PC-9 (cell line): Measurements from ENCODE around the gene ZNF423. TPM values are rescaled to one million over a fixed set of nuclear protein-coding genes. Genes with fewer than 3 reads are reported as not detected.

Source experiments
- BruUV-seq: library from RNA; stranded (reverse); fragments of 400-500 nt; replicated peaks from 2 replicates; lab custom pipeline; 2021; lab: Mats Ljungman, UMichigan
- CTCF ChIA-PET: fragments of 300-600 bp; sonication (Branson Sonifier 250); formaldehyde crosslinking; loops from one replicate; lab custom pipeline; 2022; ENCODE audit warnings: antibody characterized with exemption; lab: Charles Lee
- POLR2A ChIA-PET: fragments of 300-600 bp; sonication (Branson Sonifier 250); formaldehyde crosslinking; loops from one replicate; lab custom pipeline; 2022; ENCODE audit warnings: antibody characterized with exemption; ENCODE audit not compliant: unreplicated experiment; lab: Charles Lee
- DNase-seq, 2 experiments: peaks; one replicate each; pipeline versions ENCODE4 v3.0.0 to v3.0.0-alpha.2; 2015 to 2022; ENCODE audit warnings: mixed read lengths in 1 of 2
- H2AFZ ChIP-seq: fragments of 200-600 bp; sonication (generic); 2 replicates; pipeline ENCODE4 v1.8.1; 2017; ENCODE audit warnings: antibody characterized with exemption
- H3F3A ChIP-seq: fragments of 200-600 bp; sonication (generic); 2 replicates; pipeline ENCODE4 v1.8.1; 2017; ENCODE audit warnings: antibody characterized with exemption, mild to moderate bottlenecking, low read depth; ENCODE audit not compliant: insufficient read depth
- H3K27ac ChIP-seq: fragments of 200-600 bp; sonication (generic); 2 replicates; pipeline ENCODE4 v1.6.1; 2016; ENCODE audit warnings: mixed run types
- H3K27me3 ChIP-seq: fragments of 200-600 bp; sonication (generic); 2 replicates; pipeline ENCODE4 v1.6.1; 2016; ENCODE audit warnings: low read depth, mixed run types; ENCODE audit not compliant: insufficient read depth
- H3K36me3 ChIP-seq: fragments of 200-600 bp; sonication (generic); 2 replicates; pipeline ENCODE4 v1.6.1; 2016; ENCODE audit warnings: low read depth, mixed run types
- H3K4me1 ChIP-seq: fragments of 200-600 bp; sonication (generic); replicated peaks from 2 replicates; pipeline ENCODE4 v1.6.1; 2016; ENCODE audit warnings: mixed run types; ENCODE audit not compliant: insufficient read depth
- H3K4me2 ChIP-seq: fragments of 200-600 bp; sonication (generic); 2 replicates; pipeline ENCODE4 v1.6.1; 2017; ENCODE audit warnings: mixed run types
- H3K4me3 ChIP-seq: fragments of 200-600 bp; sonication (generic); 2 replicates; pipeline ENCODE4 v1.6.1; 2016; ENCODE audit warnings: mixed run types
- H3K79me2 ChIP-seq: fragments of 200-600 bp; sonication (generic); 2 replicates; pipeline ENCODE4 v1.6.1; 2017; ENCODE audit warnings: low read depth, mixed run types
- H3K9me2 ChIP-seq: fragments of 200-600 bp; sonication (generic); 2 replicates; pipeline ENCODE4 v1.8.1; 2017; ENCODE audit warnings: mild to moderate bottlenecking; ENCODE audit not compliant: insufficient read depth
- H3K9me3 ChIP-seq: fragments of 200-600 bp; sonication (generic); 2 replicates; pipeline ENCODE4 v1.8.1; 2016; ENCODE audit warnings: low read depth; ENCODE audit not compliant: insufficient read depth
- H4K20me1 ChIP-seq: fragments of 200-600 bp; sonication (generic); 2 replicates; pipeline ENCODE4 v1.8.1; 2017; ENCODE audit not compliant: insufficient read depth
- EZH2 ChIP-seq: fragments of 200-600 bp; sonication (generic); IDR thresholded peaks from 2 replicates; pipeline ENCODE4 v1.8.0; 2017; ENCODE audit warnings: antibody characterized with exemption, low read depth
- intact Hi-C: fragments of 100-400 bp; cut with micrococcal nuclease; formaldehyde crosslinking; loops from one replicate; pipeline ENCODE4 v1.10.0; 2022; ENCODE audit not compliant: unreplicated experiment
- total RNA-seq: library from RNA; stranded (reverse); gene quantifications from 2 replicates; pipeline ENCODE4 v1.2.3, GENCODE V29; 2021
- TF ChIP-seq, protein P1 (sequence below): fragments of 200-600 bp; sonication (generic); conservative IDR thresholded peaks from 2 replicates; pipeline ENCODE4 v1.6.1; 2017; ENCODE audit warnings: mixed run types, antibody characterized with exemption, mild to moderate bottlenecking, moderate library complexity

The ZNF423 gene
- total RNA-seq, 1 experiment from 2014 or later, result not detected

DNA sequence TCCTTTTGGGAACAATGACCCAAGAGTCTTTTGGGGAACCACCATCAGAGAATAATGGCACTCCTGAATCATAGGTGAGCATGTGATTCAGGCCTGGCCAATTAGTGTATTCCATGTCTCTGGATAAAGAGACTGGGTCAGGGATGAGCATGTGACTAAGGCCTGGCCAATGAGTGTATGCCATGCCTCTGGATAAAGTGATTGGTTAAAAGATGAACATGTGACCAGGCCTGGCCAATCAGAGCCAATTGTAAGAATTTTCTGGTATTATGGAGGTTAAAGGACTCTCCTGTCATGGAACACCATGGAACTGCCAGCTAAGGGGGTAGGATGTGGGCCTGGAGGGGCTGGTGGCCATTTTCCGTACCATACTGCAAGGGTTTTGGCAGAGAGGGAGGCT lies 288.0 kb downstream of the ZNF423 start:
- Histone ChIP-seq H3K4me1 (no peaks in the 10 kb centered on the region), H3K27me3 (peaks cover 32% of the 10 kb centered on the region; the same call in 1 of the 2 replicates), H3K9me2 (no peaks in the 10 kb centered on the region), H3K27ac (no peak overlapping the region), H3K79me2 (no peaks in the 10 kb centered on the region), H3K4me2 (no peak overlapping the region), H3K9me3 (no peaks in the 10 kb centered on the region), H2AFZ (no peak overlapping the region), H3K4me3 (no peak overlapping the region), H3F3A (no peaks in the 10 kb centered on the region), H3K36me3 (no peaks in the 10 kb centered on the region), H4K20me1 (no peaks in the 10 kb centered on the region)
- ChIA-PET POLR2A (no interaction called here), CTCF (no interaction called here)
- no TSS peak for BruUV-seq
- DNase-seq, result no peak
- intact Hi-C loops, result no loop called here
- TF ChIP-seq EZH2, result no peak
- TF ChIP-seq, protein P1, sequence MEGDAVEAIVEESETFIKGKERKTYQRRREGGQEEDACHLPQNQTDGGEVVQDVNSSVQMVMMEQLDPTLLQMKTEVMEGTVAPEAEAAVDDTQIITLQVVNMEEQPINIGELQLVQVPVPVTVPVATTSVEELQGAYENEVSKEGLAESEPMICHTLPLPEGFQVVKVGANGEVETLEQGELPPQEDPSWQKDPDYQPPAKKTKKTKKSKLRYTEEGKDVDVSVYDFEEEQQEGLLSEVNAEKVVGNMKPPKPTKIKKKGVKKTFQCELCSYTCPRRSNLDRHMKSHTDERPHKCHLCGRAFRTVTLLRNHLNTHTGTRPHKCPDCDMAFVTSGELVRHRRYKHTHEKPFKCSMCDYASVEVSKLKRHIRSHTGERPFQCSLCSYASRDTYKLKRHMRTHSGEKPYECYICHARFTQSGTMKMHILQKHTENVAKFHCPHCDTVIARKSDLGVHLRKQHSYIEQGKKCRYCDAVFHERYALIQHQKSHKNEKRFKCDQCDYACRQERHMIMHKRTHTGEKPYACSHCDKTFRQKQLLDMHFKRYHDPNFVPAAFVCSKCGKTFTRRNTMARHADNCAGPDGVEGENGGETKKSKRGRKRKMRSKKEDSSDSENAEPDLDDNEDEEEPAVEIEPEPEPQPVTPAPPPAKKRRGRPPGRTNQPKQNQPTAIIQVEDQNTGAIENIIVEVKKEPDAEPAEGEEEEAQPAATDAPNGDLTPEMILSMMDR, result no peak

DNA sequence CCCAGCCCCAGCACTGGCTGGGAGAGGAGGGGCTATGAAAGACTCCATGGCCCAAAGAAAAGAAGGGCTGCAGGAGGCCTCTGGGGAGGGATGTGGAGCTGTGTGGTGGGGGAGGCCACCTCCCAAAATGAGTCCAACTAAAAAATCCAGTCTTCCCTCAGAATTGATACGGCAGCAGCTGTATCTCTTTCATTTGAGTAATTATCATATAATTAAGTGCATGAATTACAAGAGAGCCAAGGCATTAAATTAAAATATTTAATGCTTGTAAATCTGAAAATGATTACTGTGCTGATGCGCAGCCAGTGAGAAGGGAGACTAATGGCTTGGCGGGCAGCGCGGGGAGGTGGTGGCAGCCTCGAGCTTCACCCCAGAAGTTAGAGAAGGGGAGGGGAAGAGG lies 289.5 kb downstream of the ZNF423 start:
- CTCF ChIA-PET, result no interaction called here
- Histone ChIP-seq H3K4me2 (no peak overlapping the region), H3K4me1 (no peaks in the 10 kb centered on the region), H3K9me2 (no peaks in the 10 kb centered on the region), H4K20me1 (no peaks in the 10 kb centered on the region), H3K27ac (no peak overlapping the region), H3K4me3 (no peak overlapping the region), H3K9me3 (no peaks in the 10 kb centered on the region), H3K27me3 (peaks cover 37% of the 10 kb centered on the region), H2AFZ (no peak overlapping the region), H3K79me2 (no peaks in the 10 kb centered on the region), H3K36me3 (no peaks in the 10 kb centered on the region), H3F3A (no peaks in the 10 kb centered on the region)
- no peak for DNase-seq
- intact Hi-C loops, result no loop called here
- POLR2A ChIA-PET, result no interaction called here
- TF ChIP-seq, protein P1, result no peak
- TF ChIP-seq EZH2, result no peak
- no TSS peak for BruUV-seq

DNA sequence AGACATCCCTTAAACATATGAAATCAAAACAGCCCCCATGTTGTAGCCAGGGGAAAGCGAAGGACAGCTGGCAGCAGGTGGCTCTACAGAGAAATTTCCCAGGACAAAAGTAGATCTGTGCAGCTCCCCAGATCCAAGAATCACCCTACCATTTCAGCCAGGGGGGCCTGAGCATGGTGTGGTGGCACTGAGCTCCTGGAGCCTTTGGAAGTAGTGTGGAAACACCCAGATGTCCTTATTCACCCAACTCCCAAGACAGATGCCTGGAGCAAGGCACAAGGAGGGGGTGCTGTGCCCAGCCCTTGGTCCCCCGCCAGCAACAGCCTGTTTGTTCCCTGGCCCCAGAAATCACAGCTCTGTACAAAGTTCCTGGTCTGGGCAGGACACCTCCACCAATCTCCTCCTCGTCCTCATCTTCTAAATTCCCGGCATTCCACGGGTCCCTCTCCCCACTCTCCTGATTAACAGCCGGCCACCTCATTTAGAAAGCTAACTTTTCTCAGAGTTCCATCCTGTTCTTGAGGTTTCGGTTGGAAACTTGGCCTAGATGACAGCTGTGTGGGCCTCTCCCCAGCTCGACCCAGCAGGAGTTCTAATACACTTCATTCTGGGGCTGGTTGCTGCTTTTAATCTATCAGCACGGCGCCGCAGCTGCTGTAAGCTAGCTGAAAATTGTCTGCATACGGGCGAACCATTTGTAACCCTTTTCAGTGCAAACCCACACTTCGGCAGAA lies 291.2 kb downstream of the ZNF423 start:
- CTCF ChIA-PET, result no interaction called here
- Histone ChIP-seq H3K9me2 (no peaks in the 10 kb centered on the region), H3K36me3 (no peaks in the 10 kb centered on the region), H3F3A (no peaks in the 10 kb centered on the region), H3K79me2 (no peaks in the 10 kb centered on the region), H3K9me3 (no peaks in the 10 kb centered on the region), H3K27me3 (peaks cover 55% of the 10 kb centered on the region), H4K20me1 (no peaks in the 10 kb centered on the region), H3K4me2 (no peak overlapping the region), H3K4me1 (no peaks in the 10 kb centered on the region), H3K4me3 (no peak overlapping the region), H3K27ac (no peak overlapping the region), H2AFZ (no peak overlapping the region)
- intact Hi-C loops, result no loop called here
- TF ChIP-seq, protein P1, result no peak
- no peak for TF ChIP-seq EZH2
- DNase-seq, result no peak
- POLR2A ChIA-PET, result no interaction called here
- no TSS peak for BruUV-seq
